Fibroblast of lung (primary cell): ENCODE measurements around the gene TGFB2. TPM values are rescaled to one million over a fixed set of nuclear protein-coding genes. Genes with fewer than 3 reads are reported as not detected.

Source experiments
- DNase-seq, 2 donors: peaks; one replicate each; pipeline versions ENCODE4 v3.0.0 to v3.0.0-alpha.2; 2010; ENCODE audit warnings: low read depth in 2 of 2
- H2AFZ ChIP-seq: 2 replicates; pipeline ENCODE4 v1.5.1; 2012; ENCODE audit warnings: low read length, control low read depth, inconsistent platforms
- H3K27ac ChIP-seq: 2 replicates; pipeline ENCODE4 v1.5.1; 2011; ENCODE audit warnings: low read length, control low read depth; ENCODE audit not compliant: insufficient read depth
- H3K27me3 ChIP-seq: 2 replicates; pipeline ENCODE4 v1.5.1; 2011; ENCODE audit warnings: mild to moderate bottlenecking, low read length; ENCODE audit not compliant: control insufficient read depth, insufficient read depth
- H3K36me3 ChIP-seq: 2 replicates; pipeline ENCODE4 v1.5.1; 2011; ENCODE audit warnings: low read length; ENCODE audit not compliant: control insufficient read depth, insufficient read depth
- H3K4me1 ChIP-seq: 2 replicates; pipeline ENCODE4 v1.5.1; 2011; ENCODE audit warnings: low read length; ENCODE audit not compliant: control insufficient read depth, insufficient read depth; ENCODE audit errors: extremely low read depth
- H3K4me2 ChIP-seq: 2 replicates; pipeline ENCODE4 v1.5.1; 2011; ENCODE audit warnings: low read length, control low read depth; ENCODE audit not compliant: insufficient read depth; ENCODE audit errors: extremely low read depth
- H3K4me3 ChIP-seq, 4 experiments: fragments of 200-600 bp in 1 of 4; sonication (generic) in 1 of 4; replicated peaks in 1 of 4; 2 replicates each; pipeline ENCODE4 v1.5.1; 2011 to 2016; ENCODE audit warnings: low read length in 4 of 4, low read depth in 3 of 4, mild to moderate bottlenecking in 3 of 4, control low read depth in 2 of 4, inconsistent platforms in 1 of 4, mixed read lengths in 1 of 4; ENCODE audit not compliant: insufficient read depth in 1 of 4; ENCODE audit errors: control extremely low read depth in 1 of 4
- H3K79me2 ChIP-seq: 2 replicates; pipeline ENCODE4 v1.5.1; 2012; ENCODE audit warnings: mild to moderate bottlenecking, low read length, inconsistent platforms; ENCODE audit not compliant: control insufficient read depth, insufficient read depth
- H3K9ac ChIP-seq: 2 replicates; pipeline ENCODE4 v1.5.1; 2011; ENCODE audit warnings: mild to moderate bottlenecking, low read length, control low read depth; ENCODE audit not compliant: insufficient read depth
- H3K9me3 ChIP-seq: 2 replicates; pipeline ENCODE4 v1.5.1; 2012; ENCODE audit warnings: low read depth, low read length; ENCODE audit not compliant: control insufficient read depth, insufficient read depth
- H4K20me1 ChIP-seq: 2 replicates; pipeline ENCODE4 v1.5.1; 2011; ENCODE audit warnings: low read length; ENCODE audit not compliant: control insufficient read depth, insufficient read depth; ENCODE audit errors: extremely low read depth
- CTCF ChIP-seq, 2 donors: IDR thresholded peaks in 1 of 2; conservative IDR thresholded peaks in 1 of 2; 1 replicate in 1 of 2; 2 replicates in 1 of 2; pipeline ENCODE4 v1.5.1; 2011 to 2012; ENCODE audit warnings: low read length in 2 of 2, control low read depth in 1 of 2, inconsistent platforms in 1 of 2, low read depth in 1 of 2, mild to moderate bottlenecking in 1 of 2
- EZH2 ChIP-seq: IDR thresholded peaks from 2 replicates; pipeline ENCODE4 v1.5.1; 2012; ENCODE audit warnings: low read length, control low read depth, mild to moderate bottlenecking; ENCODE audit errors: missing control alignments
- polyA plus RNA-seq, 2 donors: library from polyadenylated mRNA; depleted of rRNA in 1 of 2; stranded (reverse) in 1 of 2; unstranded in 1 of 2; fragments of >200 nt; gene quantifications; 2 replicates each; pipeline ENCODE4 v1.2.1, GENCODE V29; 2011 to 2012; ENCODE audit warnings: missing spikeins in 1 of 2
- total RNA-seq: library from RNA; depleted of rRNA; stranded (reverse); fragments of >200 nt; gene quantifications from 2 replicates; pipeline ENCODE4 v1.2.1, GENCODE V29; 2014

TGFB2 gene
- total and polyA plus RNA-seq, 2 donors (not counting 1 experiment from before 2014, with no cell fraction given) = 13.9 to 29.1 TPM

- no peak overlapping the region for H3K9ac ChIP-seq
- no peaks in the 10 kb centered on the region for H3K9me3 ChIP-seq
- no peak overlapping the region for H3K4me2 ChIP-seq
- H3K79me2 ChIP-seq = no peaks in the 10 kb centered on the region
- no peaks in the 10 kb centered on the region for H3K36me3 ChIP-seq
- no peaks in the 10 kb centered on the region for H3K27me3 ChIP-seq
- H3K4me1 ChIP-seq = peaks cover 2% of the 10 kb centered on the region
- H3K27ac ChIP-seq = no peak overlapping the region
- no peak overlapping the region for H2AFZ ChIP-seq
- H3K4me3 ChIP-seq = no peak overlapping the region
- peak in 1 of 2 donors; percentile 73 for DNase-seq
- no peak for TF ChIP-seq CTCF (conservative IDR thresholded peaks at IDR 0.05 in 1 of 2, IDR thresholded peaks at IDR 0.05 in 1 of 2; ENCODE audit: low read depth in 1 of 2, low read length in 2 of 2)
- no peak for TF ChIP-seq EZH2
- no peaks in the 10 kb centered on the region for H4K20me1 ChIP-seq
Observed at GRCh38 chr1:218424502-218424901, 79.4 kb downstream of the TGFB2 start.

- Histone ChIP-seq H3K9ac (no peak overlapping the region), H3K27ac (no peak overlapping the region), H4K20me1 (no peaks in the 10 kb centered on the region), H3K36me3 (no peaks in the 10 kb centered on the region), H3K79me2 (no peaks in the 10 kb centered on the region), H2AFZ (no peak overlapping the region), H3K4me2 (no peak overlapping the region), H3K4me3 (no peak overlapping the region), H3K4me1 (peaks cover 2% of the 10 kb centered on the region), H3K9me3 (no peaks in the 10 kb centered on the region), H3K27me3 (no peaks in the 10 kb centered on the region)
- DNase-seq = peak; percentile 82 to 87
- TF ChIP-seq CTCF (conservative IDR thresholded peaks at IDR 0.05 in 1 of 2, IDR thresholded peaks at IDR 0.05 in 1 of 2; ENCODE audit: low read depth in 1 of 2, low read length in 2 of 2) (no peak), EZH2 (no peak)
Observed at GRCh38 chr1:218425647-218426342, 80.7 kb downstream of the TGFB2 start.

- no peak overlapping the region for H3K4me3 ChIP-seq
- TF ChIP-seq EZH2 = no peak
- no peak for TF ChIP-seq CTCF (conservative IDR thresholded peaks at IDR 0.05 in 1 of 2, IDR thresholded peaks at IDR 0.05 in 1 of 2; ENCODE audit: low read depth in 1 of 2, low read length in 2 of 2)
- no peaks in the 10 kb centered on the region for H3K36me3 ChIP-seq
- no peak overlapping the region for H3K4me2 ChIP-seq
- H3K27ac ChIP-seq = no peak overlapping the region
- H3K4me1 ChIP-seq = peaks cover 2% of the 10 kb centered on the region
- H4K20me1 ChIP-seq = no peaks in the 10 kb centered on the region
- H2AFZ ChIP-seq = no peak overlapping the region
- H3K9ac ChIP-seq = no peak overlapping the region
- no peaks in the 10 kb centered on the region for H3K27me3 ChIP-seq
- no peaks in the 10 kb centered on the region for H3K79me2 ChIP-seq
- H3K9me3 ChIP-seq = no peaks in the 10 kb centered on the region
- DNase-seq = peak; percentile 64 to 67
Observed at GRCh38 chr1:218426343-218426657, 81.2 kb downstream of the TGFB2 start.
